Caco-2 (cell line): ENCODE results near the gene BABAM2. TPM values are rescaled to one million over a fixed set of nuclear protein-coding genes. Genes with fewer than 3 reads are reported as not detected.

ENCODE experiments used
- BruUV-seq: library from RNA; stranded (reverse); fragments of 400-500 nt; replicated peaks from 2 replicates; lab custom pipeline; 2021; lab: Mats Ljungman, UMichigan
- CTCF ChIA-PET: fragments of 300-600 bp; sonication (Branson Sonifier 250); formaldehyde crosslinking; loops from one replicate; lab custom pipeline; 2022; ENCODE audit warnings: antibody characterized with exemption; lab: Charles Lee
- POLR2A ChIA-PET: fragments of 300-600 bp; sonication (Branson Sonifier 250); formaldehyde crosslinking; loops from one replicate; lab custom pipeline; 2022; ENCODE audit warnings: antibody characterized with exemption; lab: Charles Lee
- DNase-seq, 2 experiments: peaks; one replicate each; pipeline versions ENCODE4 v3.0.0 to v3.0.0-alpha.2; 2020 to 2022
- H3K27me3 ChIP-seq: replicated peaks from 2 replicates; pipeline ENCODE4 v1.6.0; 2011; ENCODE audit warnings: low read length; ENCODE audit not compliant: control insufficient read depth, insufficient read depth
- H3K36me3 ChIP-seq: 2 replicates; pipeline ENCODE4 v1.5.1; 2011; ENCODE audit warnings: low read length; ENCODE audit not compliant: control insufficient read depth, insufficient read depth
- H3K4me1 ChIP-seq: fragments of 250-450 bp; sonication (Bioruptor Pico); 2 replicates; pipeline ENCODE4 v1.5.1; 2020; ENCODE audit warnings: mild to moderate bottlenecking
- H3K4me3 ChIP-seq: 2 replicates; pipeline ENCODE4 v1.5.1; 2011; ENCODE audit warnings: low read depth, mild to moderate bottlenecking, control low read depth, low read length
- H3K9me3 ChIP-seq: fragments of 250-450 bp; sonication (Bioruptor Pico); 2 replicates; pipeline ENCODE4 v1.5.1; 2020; ENCODE audit warnings: mild to moderate bottlenecking, moderate library complexity
- H3K27ac Mint-ChIP-seq: one replicate; pipeline ENCODE4 v1.8.0; 2022; ENCODE audit warnings: mixed read lengths; ENCODE audit not compliant: unreplicated experiment
- H3K27me3 Mint-ChIP-seq: one replicate; pipeline ENCODE4 v1.8.0; 2022; ENCODE audit warnings: mixed read lengths; ENCODE audit not compliant: insufficient read depth, unreplicated experiment
- H3K36me3 Mint-ChIP-seq: one replicate; pipeline ENCODE4 v1.8.0; 2022; ENCODE audit warnings: mild to moderate bottlenecking, mixed read lengths; ENCODE audit not compliant: insufficient read depth, unreplicated experiment
- H3K4me1 Mint-ChIP-seq: one replicate; pipeline ENCODE4 v1.8.0; 2022; ENCODE audit warnings: low read depth, mixed read lengths; ENCODE audit not compliant: unreplicated experiment
- H3K4me3 Mint-ChIP-seq: one replicate; pipeline ENCODE4 v1.8.0; 2022; ENCODE audit warnings: mild to moderate bottlenecking, moderate library complexity, mixed read lengths; ENCODE audit not compliant: unreplicated experiment
- H3K9me3 Mint-ChIP-seq: one replicate; pipeline ENCODE4 v1.8.0; 2022; ENCODE audit warnings: mixed read lengths; ENCODE audit not compliant: unreplicated experiment
- CTCF ChIP-seq, 2 experiments: fragments of 200-600 bp in 1 of 2; IDR thresholded peaks; 1 replicate in 1 of 2; 2 replicates in 1 of 2; pipeline versions ENCODE4 v1.5.1 to v1.8.0; 2011 to 2022; ENCODE audit warnings: antibody characterized with exemption in 1 of 2, control low read depth in 1 of 2, inconsistent platforms in 1 of 2, low read depth in 1 of 2, low read length in 1 of 2, mild to moderate bottlenecking in 1 of 2, moderate library complexity in 1 of 2; ENCODE audit not compliant: insufficient read depth in 1 of 2, severe bottlenecking in 1 of 2, unreplicated experiment in 1 of 2
- intact Hi-C: fragments of 100-400 bp; cut with micrococcal nuclease; formaldehyde crosslinking; loops from one replicate; pipeline ENCODE4 v1.10.0; 2022; ENCODE audit not compliant: unreplicated experiment
- total RNA-seq: library from RNA; stranded (reverse); gene quantifications from 2 replicates; pipeline ENCODE4 v1.2.3, GENCODE V29; 2022

Gene BABAM2
- total RNA-seq, 1 experiment from 2014 or later, result 57.3 TPM

DNA sequence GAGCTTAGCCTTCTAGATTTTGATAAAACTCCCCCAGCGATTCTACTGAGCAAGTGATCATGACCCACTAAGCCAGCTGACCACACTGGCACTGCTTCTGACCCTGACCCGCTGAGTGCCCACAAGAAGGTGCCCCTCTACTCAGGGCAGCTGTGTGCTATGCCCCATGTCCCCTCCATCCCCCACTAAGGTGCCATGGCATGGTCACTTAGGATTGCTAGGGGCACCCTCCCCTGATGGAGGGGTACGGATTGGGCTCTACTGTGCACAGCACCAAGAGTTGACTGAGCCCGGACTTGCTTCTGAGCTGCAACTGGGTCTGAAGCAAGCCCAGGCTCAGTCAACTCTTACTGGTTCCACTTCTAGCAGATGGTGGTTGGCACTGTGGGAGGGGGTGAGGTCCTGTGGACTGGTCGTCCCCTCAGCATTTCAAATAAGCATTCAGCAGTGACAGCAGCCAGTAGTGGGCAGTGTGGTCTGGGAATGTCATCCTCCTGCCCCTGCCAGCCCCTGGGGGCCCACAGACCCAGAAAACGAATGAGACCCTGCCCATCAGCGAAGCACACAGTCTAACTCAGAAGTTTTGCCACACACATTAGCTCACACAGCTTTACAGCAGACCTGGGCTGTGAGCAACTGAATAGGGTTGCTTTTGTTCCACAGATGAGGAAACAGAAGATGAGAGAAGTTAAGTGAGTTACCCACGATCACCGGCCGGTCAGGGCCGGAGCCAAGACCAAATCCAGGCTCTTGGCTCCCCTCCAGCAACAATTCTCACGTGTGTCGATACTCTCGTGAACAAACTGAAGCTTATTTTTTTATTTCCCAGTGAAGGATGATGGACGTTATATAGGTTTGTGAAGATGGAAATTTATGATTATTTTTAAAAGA is 450.0 kb downstream of the BABAM2 start:
- CTCF ChIA-PET, result no interaction called here
- H3K4me3 Mint-ChIP-seq, result no peak overlapping the region
- intact Hi-C loops, result no loop called here

GRCh38 chr2:28341208-28341891 is 450.8 kb downstream of the BABAM2 start:
- Histone ChIP-seq H3K4me3 (no peak overlapping the region), H3K36me3 (peaks cover 4% of the 10 kb centered on the region), H3K27me3 (no peaks in the 10 kb centered on the region), H3K4me1 (peaks cover 36% of the 10 kb centered on the region), H3K9me3 (no peaks in the 10 kb centered on the region)
- H3K27ac Mint-ChIP-seq, result no peak overlapping the region
- no peak overlapping the region for H3K4me3 Mint-ChIP-seq
- no peak for TF ChIP-seq CTCF (IDR thresholded peaks at IDR 0.05; ENCODE audit: insufficient read depth in 1 of 2, low read depth in 1 of 2, low read length in 1 of 2, severe bottlenecking in 1 of 2, unreplicated experiment in 1 of 2)
- no peaks in the 10 kb centered on the region for H3K27me3 Mint-ChIP-seq
- no TSS peak for BruUV-seq
- intact Hi-C loops, result no loop called here
- no peak for DNase-seq
- H3K36me3 Mint-ChIP-seq, result peaks cover 7% of the 10 kb centered on the region
- H3K4me1 Mint-ChIP-seq, result peaks cover 30% of the 10 kb centered on the region
- H3K9me3 Mint-ChIP-seq, result no peaks in the 10 kb centered on the region
- ChIA-PET CTCF (no interaction called here), POLR2A (no interaction called here)

More for the DNA sequence above, 450.0 kb downstream of the BABAM2 start:
- Histone ChIP-seq H3K9me3 (no peaks in the 10 kb centered on the region), H3K27me3 (no peaks in the 10 kb centered on the region), H3K36me3 (peaks cover 4% of the 10 kb centered on the region), H3K4me1 (peaks cover 36% of the 10 kb centered on the region), H3K4me3 (no peak overlapping the region)
- H3K36me3 Mint-ChIP-seq, result peaks cover 7% of the 10 kb centered on the region
- POLR2A ChIA-PET, result no interaction called here
- H3K9me3 Mint-ChIP-seq, result no peaks in the 10 kb centered on the region
- no TSS peak for BruUV-seq
- H3K27me3 Mint-ChIP-seq, result no peaks in the 10 kb centered on the region
- H3K27ac Mint-ChIP-seq, result no peak overlapping the region
- TF ChIP-seq CTCF (IDR thresholded peaks at IDR 0.05; ENCODE audit: insufficient read depth in 1 of 2, low read depth in 1 of 2, low read length in 1 of 2, severe bottlenecking in 1 of 2, unreplicated experiment in 1 of 2), result no peak
- H3K4me1 Mint-ChIP-seq, result peaks cover 27% of the 10 kb centered on the region
- DNase-seq, result no peak

DNA sequence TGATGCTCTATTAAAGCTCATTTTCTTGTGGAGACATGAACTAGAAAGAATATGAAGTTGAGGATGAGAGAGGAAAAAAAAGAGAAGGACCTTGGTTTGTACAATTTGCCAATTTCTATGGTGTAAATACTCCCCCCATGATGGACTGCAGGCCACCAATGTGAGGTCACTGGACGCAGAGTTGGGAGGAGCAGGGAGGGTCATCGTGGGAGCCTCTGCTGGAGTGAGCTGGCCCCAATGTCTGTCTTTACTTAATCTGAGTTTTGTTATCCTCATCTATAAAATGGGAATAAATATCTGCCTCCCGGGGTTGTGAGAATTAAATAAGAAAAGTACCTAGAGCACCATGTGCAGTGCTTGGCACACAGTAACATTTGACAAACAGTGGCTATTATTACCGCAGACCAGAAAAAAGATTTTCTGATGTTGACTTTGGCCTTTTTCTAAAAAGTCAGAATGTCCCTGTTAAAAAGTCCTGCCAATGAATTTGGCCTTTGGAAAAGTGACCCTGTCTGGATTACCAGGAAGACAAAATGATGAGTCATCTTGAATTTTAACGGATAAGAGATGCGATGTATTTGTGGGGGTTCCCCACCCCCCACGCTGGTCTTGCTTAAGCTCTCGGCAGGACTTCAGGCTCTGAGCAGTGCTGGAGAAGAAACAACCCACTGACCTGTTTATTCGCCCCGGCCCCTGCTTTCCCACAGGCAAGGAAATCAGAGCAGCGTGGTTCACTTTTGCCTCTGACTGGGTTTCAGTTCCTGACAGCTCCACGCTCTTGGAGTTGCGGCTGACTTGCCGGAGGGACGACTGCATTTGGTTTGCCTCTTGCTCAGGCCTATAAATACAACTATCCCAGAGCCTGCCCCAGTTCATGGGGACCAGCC is 451.8 kb downstream of the BABAM2 start:
- H3K27me3 Mint-ChIP-seq, result no peaks in the 10 kb centered on the region
- H3K36me3 Mint-ChIP-seq, result peaks cover 7% of the 10 kb centered on the region
- BruUV-seq, result no TSS peak
- H3K4me1 Mint-ChIP-seq, result peaks cover 30% of the 10 kb centered on the region
- H3K27me3 ChIP-seq, result no peaks in the 10 kb centered on the region
- intact Hi-C loops, result no loop called here
- TF ChIP-seq CTCF (IDR thresholded peaks at IDR 0.05; ENCODE audit: insufficient read depth in 1 of 2, low read depth in 1 of 2, low read length in 1 of 2, severe bottlenecking in 1 of 2, unreplicated experiment in 1 of 2), result no peak
- DNase-seq, result no peak
- H3K27ac Mint-ChIP-seq, result no peak overlapping the region
- H3K4me3 ChIP-seq, result no peak overlapping the region
- POLR2A ChIA-PET, result no interaction called here
- H3K4me1 ChIP-seq, result peaks cover 36% of the 10 kb centered on the region
- no peaks in the 10 kb centered on the region for H3K9me3 ChIP-seq
- peaks cover 4% of the 10 kb centered on the region for H3K36me3 ChIP-seq
- H3K4me3 Mint-ChIP-seq, result no peak overlapping the region
- CTCF ChIA-PET, result no interaction called here
- no peaks in the 10 kb centered on the region for H3K9me3 Mint-ChIP-seq
